ENCODE results near the gene RBM19.

GRCh38 chr12:113981876-113982275 is 15.8 kb upstream of the RBM19 start:
- TF ChIP-seq CTCF (IDR thresholded peaks at IDR 0.05) (no peak), POLR2A (IDR thresholded peaks at IDR 0.05) (no peak)

All from lower leg skin (tissue), 3 donors.